MM.1S (cell line): ENCODE results near the gene SDK1.

ENCODE experiments used
- DNase-seq: peaks from one replicate; pipeline ENCODE4 v3.0.0-alpha.2; 2015
- H2AFZ ChIP-seq: fragments of 300-600 bp; sonication (generic); 2 replicates; pipeline ENCODE4 v1.6.0; 2016; ENCODE audit warnings: antibody characterized with exemption, low read length
- H3F3A ChIP-seq: fragments of 300-600 bp; sonication (generic); 2 replicates; pipeline ENCODE4 v1.6.1; 2016; ENCODE audit warnings: mild to moderate bottlenecking, antibody characterized with exemption, low read length, moderate library complexity, mixed read lengths; ENCODE audit not compliant: insufficient read depth
- H3K27ac ChIP-seq: fragments of 300-600 bp; sonication (generic); 2 replicates; pipeline ENCODE4 v1.5.1; 2016; ENCODE audit warnings: mild to moderate bottlenecking, low read length
- H3K27me3 ChIP-seq: fragments of 300-600 bp; sonication (generic); replicated peaks from 2 replicates; pipeline ENCODE4 v1.6.0; 2016; ENCODE audit warnings: low read length; ENCODE audit not compliant: insufficient read depth
- H3K36me3 ChIP-seq: fragments of 300-600 bp; sonication (generic); replicated peaks from 2 replicates; pipeline ENCODE4 v1.6.1; 2016; ENCODE audit warnings: mild to moderate bottlenecking, low read length, mixed read lengths; ENCODE audit not compliant: insufficient read depth
- H3K4me1 ChIP-seq: fragments of 300-600 bp; sonication (generic); 2 replicates; pipeline ENCODE4 v1.6.1; 2016; ENCODE audit warnings: low read length, mixed read lengths
- H3K4me2 ChIP-seq: fragments of 300-600 bp; sonication (generic); 2 replicates; pipeline ENCODE4 v1.6.0; 2016; ENCODE audit warnings: low read depth, low read length
- H3K4me3 ChIP-seq: fragments of 300-600 bp; sonication (generic); 2 replicates; pipeline ENCODE4 v1.5.1; 2016; ENCODE audit warnings: low read length, mixed read lengths
- H3K79me2 ChIP-seq: fragments of 300-600 bp; sonication (generic); 2 replicates; pipeline ENCODE4 v1.6.1; 2016; ENCODE audit warnings: mixed run types, low read length, mixed read lengths
- H3K9ac ChIP-seq: fragments of 300-600 bp; sonication (generic); 2 replicates; pipeline ENCODE4 v1.6.1; 2016; ENCODE audit warnings: low read length, mixed read lengths
- H3K9me2 ChIP-seq: fragments of 300-600 bp; sonication (generic); replicated peaks from 2 replicates; pipeline ENCODE4 v1.6.1; 2016; ENCODE audit warnings: mild to moderate bottlenecking, low read length, mixed read lengths; ENCODE audit not compliant: insufficient read depth
- H3K9me3 ChIP-seq: fragments of 300-600 bp; sonication (generic); replicated peaks from 2 replicates; pipeline ENCODE4 v1.6.1; 2016; ENCODE audit warnings: mild to moderate bottlenecking, low read length, mixed read lengths; ENCODE audit not compliant: insufficient read depth
- H4K20me1 ChIP-seq: fragments of 300-600 bp; sonication (generic); 2 replicates; pipeline ENCODE4 v1.6.1; 2016; ENCODE audit warnings: mild to moderate bottlenecking, low read length, moderate library complexity, mixed read lengths; ENCODE audit not compliant: insufficient read depth
- EZH2 ChIP-seq: fragments of 300-600 bp; sonication (generic); optimal IDR thresholded peaks from 2 replicates; pipeline ENCODE3; 2017; ENCODE audit warnings: low read depth, mild to moderate bottlenecking, antibody characterized with exemption, low read length, mixed read lengths
- EZH2phosphoT487 ChIP-seq: fragments of 300-600 bp; sonication (generic); IDR thresholded peaks from 2 replicates; pipeline ENCODE4 v1.6.1; 2018; ENCODE audit warnings: antibody characterized with exemption, low read length
- TF ChIP-seq, protein P1 (sequence below): fragments of 300-600 bp; sonication (generic); IDR thresholded peaks from 2 replicates; pipeline ENCODE4 v1.5.1; 2016; ENCODE audit warnings: antibody characterized with exemption, low read length, mixed read lengths

The SDK1 gene

DNA sequence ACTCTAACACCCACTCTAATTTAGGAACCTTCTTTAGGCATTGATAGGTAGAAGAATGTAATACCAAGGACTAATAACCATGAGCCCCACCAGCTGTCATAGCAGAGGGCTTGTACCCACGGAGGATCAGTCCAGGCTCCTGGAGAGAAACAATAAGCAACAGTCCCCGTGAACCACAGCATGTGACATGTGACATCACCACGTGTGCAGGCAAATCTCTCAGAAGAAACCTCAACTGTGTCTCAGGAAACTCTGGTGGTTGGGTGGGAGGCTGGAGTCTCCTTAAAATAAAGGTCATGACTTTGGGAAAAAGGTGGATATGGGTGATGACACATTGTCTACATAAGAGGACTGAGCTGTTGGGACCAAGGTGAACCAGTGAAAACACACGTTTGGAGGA, 727.2 kb downstream of the SDK1 start:
- no peaks in the 10 kb centered on the region for H4K20me1 ChIP-seq
- no peaks in the 10 kb centered on the region for H3K9me2 ChIP-seq
- no peak overlapping the region for H3K4me2 ChIP-seq
- no peaks in the 10 kb centered on the region for H3K79me2 ChIP-seq
- no peaks in the 10 kb centered on the region for H3K36me3 ChIP-seq
- TF ChIP-seq EZH2 (no peak), EZH2phosphoT487 (no peak)
- TF ChIP-seq, protein P1, sequence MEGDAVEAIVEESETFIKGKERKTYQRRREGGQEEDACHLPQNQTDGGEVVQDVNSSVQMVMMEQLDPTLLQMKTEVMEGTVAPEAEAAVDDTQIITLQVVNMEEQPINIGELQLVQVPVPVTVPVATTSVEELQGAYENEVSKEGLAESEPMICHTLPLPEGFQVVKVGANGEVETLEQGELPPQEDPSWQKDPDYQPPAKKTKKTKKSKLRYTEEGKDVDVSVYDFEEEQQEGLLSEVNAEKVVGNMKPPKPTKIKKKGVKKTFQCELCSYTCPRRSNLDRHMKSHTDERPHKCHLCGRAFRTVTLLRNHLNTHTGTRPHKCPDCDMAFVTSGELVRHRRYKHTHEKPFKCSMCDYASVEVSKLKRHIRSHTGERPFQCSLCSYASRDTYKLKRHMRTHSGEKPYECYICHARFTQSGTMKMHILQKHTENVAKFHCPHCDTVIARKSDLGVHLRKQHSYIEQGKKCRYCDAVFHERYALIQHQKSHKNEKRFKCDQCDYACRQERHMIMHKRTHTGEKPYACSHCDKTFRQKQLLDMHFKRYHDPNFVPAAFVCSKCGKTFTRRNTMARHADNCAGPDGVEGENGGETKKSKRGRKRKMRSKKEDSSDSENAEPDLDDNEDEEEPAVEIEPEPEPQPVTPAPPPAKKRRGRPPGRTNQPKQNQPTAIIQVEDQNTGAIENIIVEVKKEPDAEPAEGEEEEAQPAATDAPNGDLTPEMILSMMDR, result no peak
- no peaks in the 10 kb centered on the region for H3K9me3 ChIP-seq
- no peak overlapping the region for H3K4me3 ChIP-seq
- H3K27me3 ChIP-seq, result peaks cover 4% of the 10 kb centered on the region
- H3F3A ChIP-seq, result no peaks in the 10 kb centered on the region
- DNase-seq, result no peak
- no peaks in the 10 kb centered on the region for H3K4me1 ChIP-seq
- no peak overlapping the region for H3K9ac ChIP-seq
- H2AFZ ChIP-seq, result no peak overlapping the region
- no peak overlapping the region for H3K27ac ChIP-seq

DNA sequence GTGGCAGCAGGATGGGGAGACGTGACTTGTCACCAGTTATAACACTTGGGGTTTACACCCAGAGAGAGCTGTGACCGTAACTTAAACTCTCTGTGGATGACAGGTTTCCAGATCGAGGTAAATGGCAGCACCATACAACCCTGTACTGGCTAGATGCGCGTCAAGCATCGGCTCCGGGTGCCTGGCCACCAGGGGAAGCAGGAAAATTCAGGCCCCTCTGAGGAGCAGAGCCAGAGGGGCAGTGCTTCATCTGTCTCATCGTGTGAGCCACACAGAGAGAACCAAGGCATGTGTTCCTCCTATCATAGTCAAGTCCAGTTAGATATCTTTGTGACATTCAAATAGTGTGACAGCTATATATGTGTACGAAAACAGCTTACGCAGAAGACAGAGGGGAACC, 728.9 kb downstream of the SDK1 start:
- no peaks in the 10 kb centered on the region for H3K9me3 ChIP-seq
- TF ChIP-seq EZH2phosphoT487 (no peak), EZH2 (no peak)
- TF ChIP-seq, protein P1, result no peak
- H3K79me2 ChIP-seq, result no peaks in the 10 kb centered on the region
- no peak overlapping the region for H3K27ac ChIP-seq
- H3F3A ChIP-seq, result no peaks in the 10 kb centered on the region
- H4K20me1 ChIP-seq, result no peaks in the 10 kb centered on the region
- no peaks in the 10 kb centered on the region for H3K4me1 ChIP-seq
- H3K27me3 ChIP-seq, result no peaks in the 10 kb centered on the region
- H3K9me2 ChIP-seq, result no peaks in the 10 kb centered on the region
- H3K36me3 ChIP-seq, result no peaks in the 10 kb centered on the region
- no peak overlapping the region for H3K4me3 ChIP-seq
- H3K4me2 ChIP-seq, result no peak overlapping the region
- H2AFZ ChIP-seq, result no peak overlapping the region
- DNase-seq, result no peak
- no peak overlapping the region for H3K9ac ChIP-seq

DNA sequence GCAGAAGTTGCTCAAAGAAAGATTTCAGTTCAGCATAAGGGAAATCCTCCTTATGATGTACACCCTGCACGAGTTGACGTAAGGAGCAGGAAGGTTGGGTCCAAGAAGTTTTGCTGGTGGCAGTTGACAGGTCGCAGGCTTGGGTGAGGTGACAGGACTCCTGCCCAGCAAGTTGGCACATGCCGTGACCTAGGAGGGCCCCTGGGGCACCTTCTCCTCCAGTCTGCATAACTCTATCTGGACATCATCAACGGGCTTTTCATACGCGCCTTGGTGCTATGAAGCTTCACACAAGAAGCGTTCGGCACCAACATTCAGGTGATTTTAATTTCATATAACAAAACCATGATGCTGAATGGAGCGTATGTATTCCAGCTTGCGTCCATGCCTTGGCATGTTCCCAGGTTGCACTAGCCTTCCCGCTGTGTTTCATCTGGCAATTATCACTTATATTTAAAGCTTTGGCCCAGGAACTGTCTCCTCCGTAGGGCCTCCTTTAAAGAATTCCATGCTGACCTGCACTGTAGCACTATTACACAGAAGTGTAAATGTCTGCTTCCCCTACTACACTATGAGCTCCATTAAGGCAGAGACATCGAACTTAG, 729.4 kb downstream of the SDK1 start:
- Histone ChIP-seq H3K9ac (no peak overlapping the region), H3K9me3 (no peaks in the 10 kb centered on the region), H3K9me2 (no peaks in the 10 kb centered on the region), H3K79me2 (no peaks in the 10 kb centered on the region), H3K4me1 (no peaks in the 10 kb centered on the region), H3K36me3 (no peaks in the 10 kb centered on the region), H3K4me2 (no peak overlapping the region), H4K20me1 (no peaks in the 10 kb centered on the region), H3K4me3 (no peak overlapping the region), H3K27ac (no peak overlapping the region), H3F3A (no peaks in the 10 kb centered on the region), H2AFZ (no peak overlapping the region), H3K27me3 (no peaks in the 10 kb centered on the region)
- no peak for DNase-seq
- TF ChIP-seq EZH2 (no peak), EZH2phosphoT487 (no peak)
- TF ChIP-seq, protein P1, result no peak
